Stomach (tissue), 9 donors: ENCODE data around the gene PRDM16. TPM values are rescaled to one million over a fixed set of nuclear protein-coding genes. Genes with fewer than 3 reads are reported as not detected.

Experiments
- DNase-seq, 2 donors: peaks; one replicate each; pipeline versions ENCODE4 v3.0.0 to v3.0.0-alpha.2; 2013 to 2019
- H3K27ac ChIP-seq, 5 donors: fragments of 200-600 bp in 4 of 5; sonication (generic) in 4 of 5; one replicate each; pipeline ENCODE4 v1.5.1; 2013 to 2019; ENCODE audit warnings: mild to moderate bottlenecking in 1 of 5, moderate library complexity in 1 of 5
- H3K27me3 ChIP-seq, 3 donors: fragments of 200-600 bp; sonication (generic); one replicate each; pipeline ENCODE4 v1.5.1; 2017 to 2019; ENCODE audit warnings: mixed run types in 1 of 3
- H3K36me3 ChIP-seq, 4 donors: fragments of 200-600 bp; sonication (generic); 1 replicate in 3 of 4; 2 replicates in 1 of 4; pipeline ENCODE4 v1.5.1; 2016 to 2019
- H3K4me1 ChIP-seq, 4 donors: fragments of 200-600 bp; sonication (generic); one replicate each; pipeline ENCODE4 v1.5.1; 2016 to 2019
- H3K4me3 ChIP-seq, 4 donors: fragments of 200-600 bp; sonication (generic) in 3 of 4; one replicate each; pipeline ENCODE4 v1.5.1; 2016 to 2019; ENCODE audit warnings: mild to moderate bottlenecking in 1 of 4
- H3K9me3 ChIP-seq, 4 donors: fragments of 200-600 bp; sonication (generic); one replicate each; pipeline ENCODE4 v1.5.1; 2016 to 2019
- EP300 ChIP-seq: sonication (generic); formaldehyde crosslinking; IDR thresholded peaks from one replicate; pipeline ENCODE4 v1.6.1; 2017; ENCODE audit warnings: antibody characterized with exemption
- POLR2A ChIP-seq, 4 donors: fragments of 450-650 bp; IDR thresholded peaks; one replicate each; pipeline ENCODE4 v1.6.1; 2016; ENCODE audit warnings: antibody characterized with exemption in 4 of 4, control low read depth in 2 of 4, mild to moderate bottlenecking in 1 of 4, moderate library complexity in 1 of 4
- POLR2AphosphoS5 ChIP-seq, 3 donors: sonication (generic); formaldehyde crosslinking; IDR thresholded peaks; one replicate each; pipeline ENCODE4 v1.6.1; 2016; ENCODE audit warnings: antibody characterized with exemption in 3 of 3
- WGBS, 5 donors: extraction: QIAGEN DNeasy Blood & Tissue Kit in 3 of 5; methylation state at CpG; one replicate each; pipeline versions ENCODE4 v1.1.5 to v1.1.7; 2013 to 2018; 5-methylcytosine and 5-hydroxymethylcytosine counted together
- intact Hi-C: fragments of 100-400 bp; cut with DNase I; formaldehyde crosslinking; loops from one replicate; pipeline ENCODE4 v1.15.1; 2023; ENCODE audit warnings: low total_unique reads
- polyA plus RNA-seq, 3 donors: library from polyadenylated mRNA; stranded (reverse); fragments of 200-250 nt; gene quantifications; one replicate each; pipeline ENCODE4 v1.2.3, GENCODE V29; 2013
- total RNA-seq, 5 donors: library from RNA; depleted of rRNA; stranded (reverse); fragments of >200 nt; gene quantifications; one replicate each; pipeline versions ENCODE4 v1.1.0 to v1.2.3, GENCODE V29; 2014 to 2016
- TF ChIP-seq, protein P1 (sequence below), 7 experiments: fragments of 450-650 bp in 4 of 7; fragments of 200-600 bp in 3 of 7; sonication (generic) in 3 of 7; IDR thresholded peaks; one replicate each; pipeline ENCODE4 v1.5.1; 2016 to 2019; ENCODE audit warnings: antibody characterized with exemption in 7 of 7, control low read depth in 2 of 7, mild to moderate bottlenecking in 1 of 7
- donor health status: healthy with polysubstance abuse.
- donor health status: Bipolar disorder and iron deficiency.
- donor health status: healthy.

The PRDM16 gene
- total and polyA plus RNA-seq, 8 donors = 0.29 to 222 (median 15.8) TPM

DNA sequence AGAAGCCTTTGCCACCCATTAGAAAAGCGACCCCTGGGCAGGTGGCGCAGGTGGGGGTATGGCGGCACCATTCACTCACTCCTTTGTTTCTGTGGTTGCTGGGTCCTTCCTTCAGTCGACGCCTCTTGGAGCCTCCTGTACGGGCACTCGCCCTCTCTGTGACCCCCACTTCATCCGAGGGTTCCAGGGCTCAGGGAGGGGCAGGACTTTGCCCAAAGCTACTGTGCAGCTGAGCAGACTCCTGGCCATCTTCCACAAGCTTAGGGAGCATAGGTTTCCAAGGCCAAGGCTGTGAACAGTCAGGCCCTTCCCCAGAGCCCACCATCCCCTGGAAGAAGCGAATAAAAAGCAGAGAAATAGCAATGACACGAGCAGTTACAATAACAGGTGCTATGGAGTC lies 194.8 kb downstream of the PRDM16 start:
- no peaks in the 10 kb centered on the region for H3K9me3 ChIP-seq
- 72 to 88% (median 75%) methylated on average over 10 of the region's 10 CpGs for WGBS, 5 donors
- no peak overlapping the region for H3K4me3 ChIP-seq
- intact Hi-C loops = no loop called here
- DNase-seq = no peak
- no peak overlapping the region for H3K27ac ChIP-seq
- H3K27me3 ChIP-seq = peaks cover 0 to 45% (median 0%) of the 10 kb centered on the region in 3 donors
- TF ChIP-seq, protein P1, sequence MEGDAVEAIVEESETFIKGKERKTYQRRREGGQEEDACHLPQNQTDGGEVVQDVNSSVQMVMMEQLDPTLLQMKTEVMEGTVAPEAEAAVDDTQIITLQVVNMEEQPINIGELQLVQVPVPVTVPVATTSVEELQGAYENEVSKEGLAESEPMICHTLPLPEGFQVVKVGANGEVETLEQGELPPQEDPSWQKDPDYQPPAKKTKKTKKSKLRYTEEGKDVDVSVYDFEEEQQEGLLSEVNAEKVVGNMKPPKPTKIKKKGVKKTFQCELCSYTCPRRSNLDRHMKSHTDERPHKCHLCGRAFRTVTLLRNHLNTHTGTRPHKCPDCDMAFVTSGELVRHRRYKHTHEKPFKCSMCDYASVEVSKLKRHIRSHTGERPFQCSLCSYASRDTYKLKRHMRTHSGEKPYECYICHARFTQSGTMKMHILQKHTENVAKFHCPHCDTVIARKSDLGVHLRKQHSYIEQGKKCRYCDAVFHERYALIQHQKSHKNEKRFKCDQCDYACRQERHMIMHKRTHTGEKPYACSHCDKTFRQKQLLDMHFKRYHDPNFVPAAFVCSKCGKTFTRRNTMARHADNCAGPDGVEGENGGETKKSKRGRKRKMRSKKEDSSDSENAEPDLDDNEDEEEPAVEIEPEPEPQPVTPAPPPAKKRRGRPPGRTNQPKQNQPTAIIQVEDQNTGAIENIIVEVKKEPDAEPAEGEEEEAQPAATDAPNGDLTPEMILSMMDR (IDR thresholded peaks at IDR 0.05) = no peak
- TF ChIP-seq POLR2A (IDR thresholded peaks at IDR 0.05) = no peak
- H3K4me1 ChIP-seq = peaks cover 22 to 32% (median 26%) of the 10 kb centered on the region in 4 donors
- H3K36me3 ChIP-seq = no peaks in the 10 kb centered on the region

DNA sequence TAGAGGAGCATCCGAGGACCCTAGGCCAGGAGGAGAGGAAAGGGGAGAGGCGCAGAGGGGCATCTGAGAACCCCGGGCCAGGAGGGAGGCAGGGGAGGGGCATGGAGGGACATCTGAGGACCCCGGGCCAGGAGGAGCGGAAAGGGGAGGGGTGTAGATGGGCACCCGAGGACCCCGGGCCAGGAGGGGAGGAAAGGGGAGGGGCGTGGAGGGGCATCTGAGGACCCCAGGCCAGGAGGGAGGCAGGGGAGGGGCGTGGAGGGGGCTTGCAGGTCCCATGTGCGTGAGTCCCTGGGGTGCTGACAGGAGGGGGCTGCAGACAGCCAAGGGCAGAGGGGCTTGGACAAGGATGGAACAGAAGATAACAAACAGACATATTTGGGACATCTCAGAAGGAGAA lies 195.5 kb downstream of the PRDM16 start:
- H3K27me3 ChIP-seq = peaks cover 0 to 52% (median 0%) of the 10 kb centered on the region in 3 donors
- 60 to 81% (median 79%) methylated on average over 10 of the region's 10 CpGs for whole genome bisulfite sequencing, 5 donors
- intact Hi-C loops = no loop called here

DNA sequence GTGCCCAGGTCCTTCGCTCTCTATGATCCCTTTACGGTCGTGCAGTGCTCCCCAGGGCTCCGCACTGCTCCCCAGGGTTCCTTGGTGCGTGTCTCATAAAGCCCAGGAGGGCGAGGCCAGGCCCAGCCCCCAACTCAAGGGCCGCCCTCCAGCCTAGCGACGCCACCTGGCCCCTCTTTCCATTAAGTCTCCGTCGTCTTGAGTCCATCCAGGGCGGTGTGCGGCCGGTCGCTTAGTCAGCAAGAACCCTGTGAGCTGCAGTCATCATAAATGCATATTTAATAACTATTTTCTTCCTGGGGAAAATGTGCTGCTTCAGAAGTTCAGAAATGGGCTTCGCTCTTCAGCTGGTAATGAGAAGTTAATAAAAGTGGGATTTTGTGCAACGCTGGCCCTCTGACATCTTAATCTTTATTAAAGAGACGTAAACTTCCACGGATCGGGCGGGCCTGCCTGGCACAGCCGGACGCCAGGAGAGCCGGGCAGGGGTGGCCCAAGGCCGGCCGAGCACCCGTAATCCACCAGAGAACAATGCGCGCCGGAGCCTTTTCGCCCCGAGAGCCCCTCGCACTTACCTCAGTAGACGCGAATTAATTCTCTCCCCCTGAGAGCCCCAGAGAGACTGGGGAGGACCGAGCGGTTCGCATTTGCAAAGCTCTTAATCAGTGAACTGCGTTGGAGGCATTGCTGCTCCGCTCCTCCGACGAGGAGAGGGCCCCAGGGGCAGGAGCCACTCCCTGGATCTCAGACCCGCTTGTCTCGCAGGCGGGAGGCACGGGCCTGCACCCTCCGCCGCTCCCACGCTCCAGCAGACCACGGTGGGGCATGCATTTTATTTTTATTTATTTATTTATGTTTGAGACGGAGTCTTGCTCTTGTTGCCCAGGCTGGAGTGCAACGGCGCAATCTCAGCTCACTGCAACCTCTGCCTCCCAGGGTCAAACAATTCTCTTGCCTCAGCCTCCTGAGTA lies 197.1 kb downstream of the PRDM16 start:
- TF ChIP-seq POLR2AphosphoS5 (IDR thresholded peaks at IDR 0.05) = no peak
- TF ChIP-seq, protein P1 (IDR thresholded peaks at IDR 0.05) = no peak
- peaks cover 0 to 54% (median 0%) of the 10 kb centered on the region in 3 donors for H3K27me3 ChIP-seq
- 85 to 91% (median 90%) methylated on average over 53 of the region's 53 CpGs for WGBS, 5 donors

More for the DNA sequence above, 195.5 kb downstream of the PRDM16 start:
- H3K4me3 ChIP-seq = no peak overlapping the region
- H3K4me1 ChIP-seq = peaks cover 22 to 32% (median 24%) of the 10 kb centered on the region in 4 donors
- no peaks in the 10 kb centered on the region for H3K36me3 ChIP-seq
- no peak for TF ChIP-seq POLR2AphosphoS5 (IDR thresholded peaks at IDR 0.05)
- TF ChIP-seq, protein P1 (IDR thresholded peaks at IDR 0.05) = no peak
- TF ChIP-seq POLR2A (IDR thresholded peaks at IDR 0.05) = no peak
- TF ChIP-seq EP300 = no peak
- H3K9me3 ChIP-seq = no peaks in the 10 kb centered on the region
- no peak overlapping the region for H3K27ac ChIP-seq
- DNase-seq = no peak

DNA sequence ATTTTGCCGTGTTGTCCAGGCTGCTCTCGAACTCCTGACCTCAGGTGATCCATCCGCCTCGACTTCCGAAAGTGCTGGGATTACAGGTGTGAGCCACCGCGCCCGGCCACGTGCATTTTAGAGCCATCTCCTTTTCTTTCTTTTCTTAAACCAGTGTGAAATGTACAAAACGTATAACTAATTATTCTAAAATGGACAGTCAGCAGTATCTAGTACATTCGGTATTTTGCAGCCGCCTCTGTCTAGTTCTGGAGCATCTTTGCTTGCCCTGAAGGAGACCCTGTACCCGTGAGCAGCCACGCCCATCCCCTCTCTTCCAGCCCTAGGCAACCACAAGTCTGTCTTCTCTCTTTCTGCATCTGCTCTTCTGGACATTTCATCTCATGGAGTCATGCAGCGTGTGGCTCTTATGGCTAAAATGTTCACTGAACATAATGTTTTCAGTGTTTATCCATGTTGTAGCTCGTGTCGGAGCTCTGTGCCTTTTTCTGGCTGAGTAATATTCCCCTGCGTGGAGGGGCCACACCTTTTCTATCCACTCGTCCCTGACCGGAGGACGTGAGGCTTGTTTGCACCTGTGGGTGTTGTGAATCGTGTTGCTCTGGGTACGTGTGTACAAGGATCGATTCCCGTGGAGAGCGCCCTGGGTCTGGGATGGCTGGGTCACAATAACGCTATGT lies 198.0 kb downstream of the PRDM16 start:
- peaks cover 0 to 54% (median 0%) of the 10 kb centered on the region in 3 donors for H3K27me3 ChIP-seq

More for the DNA sequence above, 197.1 kb downstream of the PRDM16 start:
- Histone ChIP-seq H3K27ac (no peak overlapping the region), H3K36me3 (no peaks in the 10 kb centered on the region), H3K4me3 (no peak overlapping the region), H3K4me1 (peaks cover 20 to 31% (median 21%) of the 10 kb centered on the region in 4 donors), H3K9me3 (no peaks in the 10 kb centered on the region)
- DNase-seq = no peak
- intact Hi-C loops = no loop called here

More for the DNA sequence above, 198.0 kb downstream of the PRDM16 start:
- H3K27ac ChIP-seq = no peak overlapping the region
- H3K4me3 ChIP-seq = no peak overlapping the region
- no peak for DNase-seq
- H3K4me1 ChIP-seq = peaks cover 11 to 22% (median 15%) of the 10 kb centered on the region in 4 donors
- no peaks in the 10 kb centered on the region for H3K9me3 ChIP-seq
- intact Hi-C loops = no loop called here
- no peaks in the 10 kb centered on the region for H3K36me3 ChIP-seq
- WGBS, 5 donors = 90 to 95% (median 93%) methylated on average over 27 of the region's 27 CpGs
- no peak for TF ChIP-seq POLR2A (IDR thresholded peaks at IDR 0.05)
